Activated CD4-positive, CD25-positive, alpha-beta regulatory T cell (primary cell): ENCODE data around the gene GRK5.

ENCODE experiments used
- DNase-seq, 4 experiments: peaks; one replicate each; lab custom pipeline; 2025; lab: John Stamatoyannopoulos, UW

The GRK5 gene

DNA sequence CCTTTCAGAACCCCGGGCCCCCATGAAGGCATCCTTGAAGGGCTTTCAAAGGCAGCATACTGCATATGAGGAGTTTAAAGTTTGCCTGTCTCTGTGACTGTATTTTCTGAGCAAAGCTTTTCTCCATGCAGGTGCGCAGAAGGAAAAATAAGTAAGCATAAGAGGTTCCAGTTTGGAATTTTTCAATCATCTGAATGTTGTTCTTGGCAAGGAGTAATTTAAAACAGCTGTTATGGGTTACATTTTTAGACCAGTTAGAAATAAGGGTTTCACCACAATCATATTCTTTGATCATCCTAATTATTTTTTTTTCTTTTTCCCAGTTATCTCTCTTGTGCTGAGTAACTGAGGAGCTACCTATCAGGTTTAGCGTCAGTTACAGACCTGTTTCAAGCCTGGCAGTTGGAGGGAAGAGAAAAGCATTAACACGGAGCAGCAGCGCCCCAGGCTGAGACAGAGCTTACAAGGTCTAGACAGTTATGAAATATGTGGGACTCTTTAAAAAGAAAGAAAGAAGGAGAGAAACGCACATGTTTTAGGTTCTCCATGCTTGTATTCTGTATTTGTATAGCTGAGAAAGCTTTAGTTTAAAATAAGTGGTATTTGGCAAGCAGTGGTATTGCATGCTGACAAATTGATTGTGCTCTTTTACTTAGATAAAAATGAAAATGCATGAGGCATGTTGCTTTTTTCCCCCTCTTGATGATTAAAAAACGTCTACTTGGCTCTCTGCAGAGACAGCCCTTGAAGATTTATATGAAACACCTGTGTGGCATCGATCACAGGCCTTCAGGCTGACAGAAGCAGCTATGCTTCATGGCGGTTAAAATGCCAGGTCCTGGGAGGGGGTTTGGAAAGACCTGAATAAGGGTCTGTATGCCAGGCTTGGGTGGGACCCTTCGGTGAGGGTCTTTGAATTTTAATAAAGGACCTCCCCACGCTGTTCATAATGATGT is 157.6 kb downstream of the GRK5 start:
- DNase-seq = no peak

DNA sequence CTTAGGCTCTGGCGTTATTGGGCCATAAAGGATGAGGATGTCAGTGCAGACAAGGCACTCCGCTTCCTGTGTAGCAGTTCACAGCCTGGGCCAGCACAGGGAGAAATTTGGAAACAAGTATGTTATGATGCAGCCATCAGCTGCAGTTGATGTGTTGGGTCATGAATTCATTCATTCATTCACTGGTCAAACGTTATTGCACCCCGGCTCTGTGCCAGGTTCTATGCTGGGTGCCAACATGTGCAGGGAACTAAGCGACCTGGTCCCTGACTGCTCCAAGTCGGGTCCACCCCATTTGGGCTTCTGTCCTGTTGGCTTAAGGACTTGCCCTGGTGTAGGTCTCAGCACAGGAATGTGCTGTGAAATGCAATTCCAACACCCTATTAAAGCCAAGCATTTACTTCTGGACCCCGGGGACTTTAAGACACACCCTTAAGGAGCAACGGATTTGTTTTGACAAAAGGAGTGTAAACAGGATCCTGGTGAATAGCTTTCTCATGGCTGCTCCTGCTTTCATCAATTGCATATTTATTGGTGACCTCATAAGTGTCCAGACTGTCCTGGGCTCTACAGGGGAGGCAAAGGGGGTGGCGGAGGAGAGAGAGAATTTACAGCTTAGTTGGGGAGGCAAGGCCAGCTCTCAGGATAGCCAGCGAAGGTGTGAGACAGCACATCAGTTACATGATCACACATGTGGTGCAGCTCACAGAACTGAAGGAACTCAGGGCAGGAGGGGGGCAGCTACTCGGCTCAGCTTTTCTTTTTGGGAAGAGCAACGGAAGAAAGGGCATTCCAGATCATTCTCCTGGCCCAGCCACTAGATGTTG is 158.6 kb downstream of the GRK5 start:
- no peak for DNase-seq

DNA sequence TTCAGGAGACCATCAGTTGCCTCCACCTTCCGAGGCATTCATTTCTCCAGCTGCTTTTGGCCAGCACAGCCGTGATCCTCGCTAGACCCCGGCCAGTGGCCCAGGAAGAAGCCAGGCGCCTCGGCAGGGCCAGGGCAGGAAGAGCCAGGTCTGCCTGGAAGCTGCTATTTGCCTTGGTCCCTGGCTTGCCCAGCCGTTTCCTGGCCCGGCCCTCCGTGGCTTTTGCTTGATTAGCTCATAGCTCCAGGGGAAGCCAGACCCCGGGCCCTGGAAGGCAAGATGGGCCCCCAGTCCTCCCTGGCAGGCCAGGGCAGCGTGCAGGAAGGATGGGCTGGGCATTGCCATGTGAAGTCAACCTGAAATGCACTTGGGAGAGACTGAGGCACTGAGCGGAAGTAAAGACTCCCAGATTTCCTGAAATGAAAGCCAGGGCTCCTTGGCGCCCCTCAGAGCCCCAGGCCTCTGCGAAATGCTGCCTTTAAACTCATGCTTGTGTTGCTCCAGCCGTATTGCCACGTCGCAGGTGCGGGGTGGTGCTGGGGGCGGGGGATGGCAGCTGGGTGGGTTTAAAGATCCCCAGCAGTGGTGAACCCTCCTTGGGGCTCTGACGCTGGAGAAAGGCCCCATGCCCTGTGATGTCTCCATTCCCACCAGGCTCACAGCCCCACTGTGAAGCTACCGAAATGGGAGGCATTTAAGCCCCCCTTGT is 160.6 kb downstream of the GRK5 start:
- no peak for DNase-seq

DNA sequence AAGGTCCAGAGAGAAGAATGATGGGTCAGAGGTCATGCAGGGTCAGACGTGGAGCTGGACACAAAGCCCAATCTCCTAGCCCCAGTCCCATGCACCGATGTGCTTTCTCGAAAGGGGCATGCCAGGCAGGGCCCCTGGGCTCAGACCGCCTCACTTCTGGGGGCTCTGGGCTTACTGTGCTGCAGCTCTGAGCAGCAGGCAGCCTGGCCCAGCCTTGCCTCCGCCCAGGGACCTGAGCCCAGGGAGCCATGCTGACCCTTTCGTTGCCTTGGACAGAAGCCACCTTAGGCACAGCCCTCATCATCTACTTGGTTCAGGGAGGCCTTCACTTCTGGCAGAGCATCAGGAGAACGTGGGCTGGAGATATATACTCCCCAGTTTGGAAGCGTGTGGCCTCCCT is 161.2 kb downstream of the GRK5 start:
- no peak for DNase-seq

DNA sequence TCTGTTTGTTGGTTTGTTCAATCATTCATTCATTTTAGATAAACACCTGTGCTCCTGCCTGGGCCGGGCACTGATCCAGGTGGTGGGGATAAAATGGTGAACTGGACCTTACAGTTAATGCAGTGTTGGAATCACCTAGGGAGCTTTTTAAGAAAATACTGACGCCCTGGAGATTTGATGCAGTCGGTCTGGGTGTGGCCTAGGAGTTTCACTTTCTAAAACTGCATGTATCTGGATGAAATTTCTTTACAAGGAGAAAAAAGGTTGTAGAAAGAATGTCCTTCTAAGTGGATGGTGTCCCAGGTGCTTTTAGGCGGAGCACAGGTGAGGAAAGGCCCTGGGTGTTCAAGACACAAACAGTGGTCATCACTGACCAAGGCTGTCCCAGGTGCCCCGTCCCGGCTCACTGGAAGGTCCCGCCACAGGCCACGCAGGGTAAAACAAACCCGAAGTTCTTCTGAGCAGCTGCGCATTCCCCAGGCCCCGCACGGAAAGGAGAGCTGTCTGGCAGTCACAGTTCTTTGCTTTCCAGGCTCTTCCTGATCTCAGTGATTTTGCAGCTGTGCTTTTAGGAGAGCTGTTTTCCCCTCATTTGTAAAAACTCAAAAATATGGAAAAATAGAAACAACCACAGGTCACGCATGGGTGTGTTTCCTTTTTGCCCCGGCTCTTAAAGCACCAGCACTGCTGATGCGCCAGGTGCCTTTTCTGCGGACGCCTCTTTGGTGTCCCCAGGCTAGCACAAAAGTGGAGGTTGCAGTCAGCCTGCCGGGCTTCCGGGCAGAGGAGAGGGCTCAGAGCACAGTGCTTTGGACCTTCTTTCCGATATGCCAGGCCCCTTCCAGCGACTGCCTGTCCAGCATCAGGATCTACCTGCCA is 161.9 kb downstream of the GRK5 start:
- DNase-seq = no peak

DNA sequence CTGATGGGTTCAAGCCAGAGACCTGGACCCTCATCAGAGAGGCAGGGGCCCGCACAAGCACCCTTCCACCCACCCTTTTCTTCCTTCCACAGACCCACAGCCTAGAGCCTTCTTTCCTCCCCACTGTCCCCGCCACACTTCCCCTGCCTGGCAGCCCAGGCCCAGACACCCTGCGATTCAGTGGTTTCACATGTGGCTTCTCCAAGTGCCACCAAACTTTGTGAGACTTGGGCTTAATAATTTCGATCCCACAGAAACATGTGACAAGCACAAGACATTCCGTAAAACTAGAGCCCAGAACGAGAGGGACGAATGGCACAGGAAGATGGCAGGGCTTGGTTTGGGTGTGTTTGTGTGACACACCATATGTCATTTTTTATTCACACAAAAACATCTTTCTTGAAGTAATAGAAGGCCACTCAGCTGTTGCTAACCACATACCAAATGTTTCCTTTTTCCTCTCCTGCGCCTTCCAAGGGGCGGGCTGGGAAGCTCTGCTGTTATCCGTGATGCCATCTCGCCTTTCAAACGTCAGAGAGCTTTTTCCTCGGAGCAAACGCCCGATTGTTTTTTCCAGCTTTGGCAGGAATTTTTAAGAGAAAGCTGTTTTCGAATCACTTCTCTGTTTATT is 162.9 kb downstream of the GRK5 start:
- DNase-seq = no peak

DNA sequence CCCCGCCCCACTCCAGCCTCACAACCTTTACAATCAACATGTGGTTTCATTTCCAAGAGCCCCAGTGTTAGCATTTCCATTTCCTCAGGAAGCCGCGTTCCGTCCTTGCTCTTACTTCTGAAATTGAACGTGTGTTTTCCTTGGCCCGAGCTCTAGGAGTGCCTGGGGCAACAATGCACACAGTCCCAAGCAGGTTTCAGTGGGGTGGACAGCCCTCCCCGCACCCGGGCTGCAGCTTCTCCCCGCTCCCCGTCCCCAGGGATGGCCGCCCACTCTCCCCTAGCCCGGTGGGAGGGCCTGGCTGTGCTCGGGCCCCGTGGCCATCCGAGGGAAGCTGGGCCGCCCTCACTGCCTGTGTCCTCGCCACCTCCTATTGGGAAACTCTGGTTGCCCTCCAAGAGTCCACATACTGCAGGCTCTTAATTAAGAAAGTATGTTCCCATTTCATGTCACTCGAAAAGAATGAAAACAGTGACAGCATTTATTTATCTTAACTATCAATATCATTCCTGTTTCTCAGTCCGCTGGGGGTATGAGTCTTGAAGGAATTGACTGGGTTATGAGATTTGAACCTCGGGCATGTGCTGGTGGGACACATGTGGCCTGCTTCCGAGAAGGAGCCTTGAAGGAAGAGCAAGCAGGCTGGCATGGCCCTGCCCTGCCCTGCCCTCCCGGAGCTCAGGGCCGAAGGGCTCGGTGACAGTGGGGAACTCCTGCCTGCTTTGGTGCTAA is 163.8 kb downstream of the GRK5 start:
- no peak for DNase-seq

DNA sequence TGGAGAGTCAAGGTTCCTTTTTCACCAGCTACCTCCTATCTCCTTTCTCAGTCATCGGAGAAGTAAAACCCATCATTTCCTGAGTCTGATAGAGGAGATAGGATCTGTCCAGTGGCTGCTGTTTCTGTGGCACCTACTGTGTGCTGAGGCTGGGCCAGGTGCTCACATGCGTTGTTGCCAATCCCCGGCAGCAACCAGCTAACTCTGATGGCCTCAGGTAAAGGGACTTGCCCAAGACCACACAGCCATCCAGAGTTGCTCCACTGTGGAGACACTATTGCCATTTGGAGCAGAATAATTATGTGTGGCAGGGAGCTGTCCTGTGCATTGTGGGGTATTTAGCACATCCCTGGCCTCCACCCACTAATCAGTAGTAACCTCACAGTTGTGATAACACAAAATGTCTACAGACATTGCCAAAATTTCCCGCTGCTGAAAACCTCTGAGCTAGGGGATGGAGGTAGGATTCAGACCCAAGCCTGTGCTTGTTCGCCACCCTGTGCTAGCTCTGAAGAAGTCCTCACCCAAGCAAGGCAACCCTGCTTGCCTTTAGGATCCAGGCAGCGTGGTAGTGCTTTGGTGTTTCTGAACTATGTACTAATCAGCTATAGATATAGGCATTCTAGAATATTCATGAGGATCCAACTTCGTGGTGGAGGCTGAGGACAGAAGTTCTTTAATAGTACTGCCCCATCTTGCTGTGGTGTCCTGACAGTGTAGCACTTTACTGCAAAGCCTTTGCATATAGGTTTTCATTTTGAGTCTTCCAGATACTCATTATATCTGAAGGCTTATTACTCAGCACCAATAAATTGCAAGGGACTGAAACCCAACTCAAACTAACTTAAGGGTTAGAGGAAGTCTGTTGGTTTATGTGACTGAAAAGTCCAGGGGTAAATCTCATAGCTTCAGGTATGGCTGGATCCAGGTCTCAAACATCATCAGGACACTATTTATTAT is 164.6 kb downstream of the GRK5 start:
- DNase-seq = no peak

DNA sequence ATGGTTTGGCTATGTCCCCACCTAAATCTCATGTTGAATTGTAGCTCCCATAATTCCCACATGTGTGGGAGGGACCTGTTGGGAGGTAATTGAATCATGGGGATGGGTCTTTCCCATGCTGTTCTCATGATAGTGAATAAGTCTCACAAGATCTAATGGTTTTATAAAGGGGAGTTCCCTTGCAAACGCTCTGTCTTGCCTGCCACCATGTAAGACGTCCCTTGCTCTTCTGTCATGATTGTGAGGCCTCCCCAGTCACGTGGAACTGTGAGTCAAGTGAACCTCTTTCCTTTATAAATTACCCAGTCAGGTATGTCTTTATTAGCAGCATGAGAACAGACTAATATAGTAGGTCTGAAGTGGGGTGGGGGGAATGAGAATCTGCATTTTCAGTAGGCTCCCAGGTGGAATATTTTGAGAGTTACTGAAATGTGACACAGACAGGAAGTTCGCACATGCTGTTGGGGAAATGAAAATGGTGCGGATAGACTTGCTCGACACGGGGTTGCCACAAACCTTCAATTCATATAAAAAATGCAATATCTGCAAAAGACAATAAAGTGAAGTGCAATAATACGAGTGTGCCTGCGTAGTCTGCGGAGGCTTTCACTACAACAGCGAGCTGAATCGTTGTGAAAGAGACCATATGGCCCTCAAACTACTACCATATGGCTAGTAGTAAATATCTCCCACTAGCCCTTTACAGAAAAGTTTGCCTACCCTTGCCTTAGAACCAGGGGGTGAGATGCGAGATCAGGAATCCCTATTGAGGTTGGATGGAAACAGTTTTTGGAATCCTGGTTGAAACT is 166.1 kb downstream of the GRK5 start:
- no peak for DNase-seq

DNA sequence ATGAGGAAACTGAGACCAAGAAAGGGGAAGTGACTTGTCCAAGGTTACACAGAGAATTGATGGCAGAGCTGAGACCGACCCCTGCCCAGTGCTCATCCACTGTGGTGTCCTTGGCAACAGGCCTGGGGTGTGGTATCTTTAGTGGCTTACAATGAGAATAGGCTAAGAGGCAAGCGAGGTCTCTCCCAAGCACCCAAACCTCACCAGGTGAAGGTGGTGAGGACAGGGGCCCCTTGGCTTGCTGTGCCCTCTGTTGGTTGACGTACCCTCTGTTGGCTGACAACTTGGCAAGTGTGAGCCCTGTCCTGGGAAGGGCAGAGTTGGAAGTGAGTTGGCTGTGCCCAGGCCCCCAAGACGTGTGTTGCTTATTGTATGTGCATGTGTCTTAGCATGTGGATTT is 166.9 kb downstream of the GRK5 start:
- no peak for DNase-seq

DNA sequence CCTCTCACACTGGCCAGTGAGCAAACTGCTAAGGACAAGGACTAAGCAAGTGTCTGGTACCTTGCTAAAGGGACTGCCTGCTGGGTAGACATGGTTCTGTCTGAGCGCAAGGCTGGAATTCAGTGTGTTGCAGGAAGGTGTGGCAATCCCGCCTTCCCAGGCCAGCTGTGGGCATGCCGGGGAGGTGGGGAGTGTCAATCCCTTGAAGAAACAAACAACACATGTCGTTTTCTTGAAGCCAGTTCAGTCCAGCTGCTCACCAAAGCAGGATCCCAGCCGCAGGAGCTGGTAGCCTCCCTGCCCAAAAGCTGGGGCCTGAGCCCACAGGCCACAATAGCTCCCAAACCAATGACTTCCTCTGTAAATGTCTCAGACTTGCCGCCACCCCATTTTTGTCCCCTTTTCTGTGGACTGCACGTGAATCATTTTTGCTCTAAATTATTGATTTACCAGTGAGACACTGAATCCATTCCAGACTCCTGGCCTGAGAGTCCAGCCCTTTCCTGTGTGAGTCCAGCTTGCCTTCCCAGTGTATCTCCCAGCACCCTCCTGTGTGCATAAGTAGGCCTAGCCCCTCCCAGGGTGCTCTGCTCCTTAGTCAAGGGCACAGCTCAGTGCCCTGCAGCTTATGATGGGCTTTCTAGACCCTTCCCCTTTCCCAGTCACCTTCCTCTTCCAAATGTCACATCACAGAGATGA is 168.4 kb downstream of the GRK5 start:
- DNase-seq = no peak

DNA sequence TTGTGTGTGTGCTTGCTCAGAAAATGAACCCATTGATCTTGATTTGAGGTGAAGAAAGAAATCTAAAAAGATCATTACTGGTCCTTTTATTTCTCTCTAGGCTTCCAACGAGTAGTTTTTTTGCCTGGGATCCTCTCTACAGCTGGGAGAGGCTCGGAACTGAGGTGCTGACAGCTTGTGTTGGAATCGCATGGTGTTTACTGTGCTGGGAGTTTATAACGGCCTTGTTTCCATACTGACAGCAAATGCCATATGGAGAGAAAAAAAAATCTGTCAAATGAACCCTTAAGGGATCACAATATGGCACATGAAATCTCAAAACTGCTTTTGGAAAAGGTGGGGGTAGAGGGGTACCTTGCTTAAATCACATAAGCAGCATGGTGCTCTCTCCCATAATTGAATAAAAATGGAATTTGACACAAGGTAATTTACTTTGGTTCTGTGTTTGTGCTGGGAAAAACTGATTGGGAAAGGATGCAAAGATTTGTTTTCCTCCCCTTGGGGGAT is 170.1 kb downstream of the GRK5 start:
- no peak for DNase-seq

DNA sequence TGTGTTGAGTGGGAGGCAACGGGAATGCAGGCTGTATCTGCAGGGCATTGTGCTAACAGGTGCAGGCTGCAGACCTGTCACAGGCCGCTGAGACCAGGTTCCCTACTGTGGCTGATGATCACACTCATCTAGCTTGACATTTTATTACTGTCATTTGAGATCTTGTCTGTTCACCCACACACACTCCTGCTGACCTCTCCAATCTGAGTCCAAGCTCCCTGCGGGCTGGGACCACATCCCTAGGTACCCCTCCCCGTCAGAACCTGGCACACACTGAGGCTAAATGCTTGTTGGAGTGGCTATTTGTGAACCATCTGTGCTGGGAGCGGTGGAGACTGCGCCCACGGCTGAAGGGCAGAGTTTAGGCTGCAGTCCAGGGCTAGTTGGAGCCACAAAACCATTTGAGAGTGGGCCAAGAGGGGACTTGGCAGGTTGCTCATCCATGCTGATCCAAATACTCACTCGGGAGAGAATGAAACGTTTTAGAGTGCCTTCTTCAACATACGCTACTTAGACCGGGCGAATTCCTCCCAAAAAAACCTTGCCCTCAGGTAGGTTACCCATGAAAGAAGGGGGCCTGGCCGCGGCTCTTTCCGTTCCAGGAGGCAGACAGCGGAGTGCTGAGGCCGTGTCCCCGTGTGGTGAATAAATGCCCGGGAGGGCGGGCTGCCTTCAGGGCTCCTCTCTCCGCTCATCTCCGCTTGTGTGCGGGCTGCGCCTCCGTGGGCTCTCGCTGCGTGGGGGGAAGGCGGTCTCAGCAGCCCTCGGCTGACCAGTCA is 170.8 kb downstream of the GRK5 start:
- DNase-seq = no peak

DNA sequence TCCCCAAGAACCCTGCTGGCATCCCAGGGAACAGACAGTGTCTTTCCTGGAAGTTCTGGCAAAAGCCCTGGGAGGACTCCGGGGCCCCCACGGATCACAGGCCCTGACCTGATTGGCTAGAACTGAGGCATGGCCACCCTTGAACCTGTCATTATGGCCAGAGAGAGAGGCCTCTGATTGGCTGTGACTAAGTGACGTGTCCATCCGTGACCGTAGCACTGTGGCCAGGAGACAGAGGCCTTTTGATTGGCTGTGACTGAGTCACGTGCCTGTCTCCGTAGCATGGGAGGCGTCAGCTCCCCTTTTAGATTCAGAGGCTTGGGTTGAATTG is 171.3 kb downstream of the GRK5 start:
- DNase-seq = no peak

DNA sequence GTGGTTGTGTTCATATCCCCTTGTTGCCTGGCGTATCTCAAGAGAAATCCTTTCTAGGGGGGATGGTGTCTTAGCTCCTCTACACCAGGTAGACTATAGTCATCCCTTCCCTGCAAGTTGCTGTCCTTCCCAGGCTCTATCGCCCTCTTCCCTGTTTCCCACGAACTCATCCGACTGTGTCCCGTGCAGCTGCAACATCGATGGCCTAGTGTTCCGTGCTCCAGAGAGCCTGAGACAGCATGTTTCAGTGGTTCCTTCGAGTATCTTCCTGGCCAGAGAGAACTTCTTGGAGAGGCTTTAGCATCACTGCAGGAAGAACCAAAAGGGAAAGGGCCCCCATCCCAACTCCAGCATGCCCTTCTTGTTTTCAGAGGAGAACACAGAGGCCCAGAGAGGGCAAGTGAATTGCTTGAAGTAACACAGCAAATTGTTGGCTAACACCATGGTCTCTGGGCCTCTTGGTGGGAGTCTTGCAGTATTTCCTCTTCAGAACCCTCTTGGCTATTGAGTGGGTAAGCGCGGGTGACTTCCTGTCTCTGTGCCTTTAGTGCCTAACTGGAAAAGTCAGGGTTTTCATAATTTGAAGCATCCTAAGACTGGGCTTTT is 172.2 kb downstream of the GRK5 start:
- no peak for DNase-seq

DNA sequence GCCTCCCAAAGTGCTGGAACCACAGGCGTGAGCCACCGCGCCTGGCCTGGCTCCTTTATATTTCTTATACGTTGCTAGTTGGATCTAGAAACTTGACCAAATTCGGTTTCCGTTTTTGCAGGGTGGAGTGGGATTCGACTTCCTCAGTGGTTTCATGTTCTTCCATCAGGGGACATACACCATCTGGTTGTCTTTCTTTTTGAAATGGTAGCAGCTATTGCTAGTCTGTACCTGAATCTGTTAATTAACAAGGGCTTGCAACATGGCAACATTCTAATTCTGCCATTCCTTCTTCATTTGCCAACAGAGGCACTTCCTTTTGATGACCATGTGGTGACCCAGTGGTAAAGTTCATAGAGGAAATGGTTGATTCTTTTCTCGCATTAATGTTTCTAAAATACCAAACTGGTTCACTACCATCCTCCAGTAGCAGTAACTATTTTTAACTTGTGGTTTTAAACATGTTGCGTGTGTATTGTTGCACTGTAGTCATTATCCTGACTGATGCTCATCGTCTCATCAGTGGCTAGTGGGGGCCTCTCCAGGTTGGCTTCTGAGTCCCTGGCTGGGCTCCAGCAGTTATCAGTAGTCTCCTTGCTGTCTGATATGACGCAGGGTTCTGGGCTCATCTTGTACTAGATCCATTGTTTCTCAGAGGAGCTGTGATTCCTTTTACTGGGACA is 175.9 kb downstream of the GRK5 start:
- no peak for DNase-seq
